Measurements from ENCODE around the gene MYO18A.

GRCh38 chr17:29141514-29141876 is 38.7 kb downstream of the MYO18A start:
- TF ChIP-seq ZNF274 (IDR thresholded peaks at IDR 0.05; ENCODE audit: low read depth, low read length), result no peak
- no peak for TF ChIP-seq SUZ12 (IDR thresholded peaks at IDR 0.05; ENCODE audit: extremely low read depth, insufficient read depth, insufficient read length)
